Fibroblast of lung (primary cell): Measurements from ENCODE around the gene TMEM222. TPM values are rescaled to one million over a fixed set of nuclear protein-coding genes. Genes with fewer than 3 reads are reported as not detected.

ENCODE experiments used
- DNase-seq, 2 donors: peaks; one replicate each; pipeline versions ENCODE4 v3.0.0 to v3.0.0-alpha.2; 2010; ENCODE audit warnings: low read depth in 2 of 2
- H2AFZ ChIP-seq: 2 replicates; pipeline ENCODE4 v1.5.1; 2012; ENCODE audit warnings: low read length, control low read depth, inconsistent platforms
- H3K27ac ChIP-seq: 2 replicates; pipeline ENCODE4 v1.5.1; 2011; ENCODE audit warnings: low read length, control low read depth; ENCODE audit not compliant: insufficient read depth
- H3K27me3 ChIP-seq: 2 replicates; pipeline ENCODE4 v1.5.1; 2011; ENCODE audit warnings: mild to moderate bottlenecking, low read length; ENCODE audit not compliant: control insufficient read depth, insufficient read depth
- H3K36me3 ChIP-seq: 2 replicates; pipeline ENCODE4 v1.5.1; 2011; ENCODE audit warnings: low read length; ENCODE audit not compliant: control insufficient read depth, insufficient read depth
- H3K4me1 ChIP-seq: 2 replicates; pipeline ENCODE4 v1.5.1; 2011; ENCODE audit warnings: low read length; ENCODE audit not compliant: control insufficient read depth, insufficient read depth; ENCODE audit errors: extremely low read depth
- H3K4me2 ChIP-seq: 2 replicates; pipeline ENCODE4 v1.5.1; 2011; ENCODE audit warnings: low read length, control low read depth; ENCODE audit not compliant: insufficient read depth; ENCODE audit errors: extremely low read depth
- H3K4me3 ChIP-seq, 4 experiments: fragments of 200-600 bp in 1 of 4; sonication (generic) in 1 of 4; replicated peaks in 1 of 4; 2 replicates each; pipeline ENCODE4 v1.5.1; 2011 to 2016; ENCODE audit warnings: low read length in 4 of 4, low read depth in 3 of 4, mild to moderate bottlenecking in 3 of 4, control low read depth in 2 of 4, inconsistent platforms in 1 of 4, mixed read lengths in 1 of 4; ENCODE audit not compliant: insufficient read depth in 1 of 4; ENCODE audit errors: control extremely low read depth in 1 of 4
- H3K79me2 ChIP-seq: 2 replicates; pipeline ENCODE4 v1.5.1; 2012; ENCODE audit warnings: mild to moderate bottlenecking, low read length, inconsistent platforms; ENCODE audit not compliant: control insufficient read depth, insufficient read depth
- H3K9ac ChIP-seq: 2 replicates; pipeline ENCODE4 v1.5.1; 2011; ENCODE audit warnings: mild to moderate bottlenecking, low read length, control low read depth; ENCODE audit not compliant: insufficient read depth
- H3K9me3 ChIP-seq: 2 replicates; pipeline ENCODE4 v1.5.1; 2012; ENCODE audit warnings: low read depth, low read length; ENCODE audit not compliant: control insufficient read depth, insufficient read depth
- H4K20me1 ChIP-seq: 2 replicates; pipeline ENCODE4 v1.5.1; 2011; ENCODE audit warnings: low read length; ENCODE audit not compliant: control insufficient read depth, insufficient read depth; ENCODE audit errors: extremely low read depth
- EZH2 ChIP-seq: IDR thresholded peaks from 2 replicates; pipeline ENCODE4 v1.5.1; 2012; ENCODE audit warnings: low read length, control low read depth, mild to moderate bottlenecking; ENCODE audit errors: missing control alignments
- polyA plus RNA-seq, 2 donors: library from polyadenylated mRNA; depleted of rRNA in 1 of 2; stranded (reverse) in 1 of 2; unstranded in 1 of 2; fragments of >200 nt; gene quantifications; 2 replicates each; pipeline ENCODE4 v1.2.1, GENCODE V29; 2011 to 2012; ENCODE audit warnings: missing spikeins in 1 of 2
- total RNA-seq: library from RNA; depleted of rRNA; stranded (reverse); fragments of >200 nt; gene quantifications from 2 replicates; pipeline ENCODE4 v1.2.1, GENCODE V29; 2014
- TF ChIP-seq, protein P1 (sequence below), 2 donors: IDR thresholded peaks in 1 of 2; conservative IDR thresholded peaks in 1 of 2; 1 replicate in 1 of 2; 2 replicates in 1 of 2; pipeline ENCODE4 v1.5.1; 2011 to 2012; ENCODE audit warnings: low read length in 2 of 2, control low read depth in 1 of 2, inconsistent platforms in 1 of 2, low read depth in 1 of 2, mild to moderate bottlenecking in 1 of 2

Gene TMEM222
- total and polyA plus RNA-seq, 2 donors (not counting 1 experiment from before 2014, with no cell fraction given) = 21.6 to 37.1 TPM

DNA sequence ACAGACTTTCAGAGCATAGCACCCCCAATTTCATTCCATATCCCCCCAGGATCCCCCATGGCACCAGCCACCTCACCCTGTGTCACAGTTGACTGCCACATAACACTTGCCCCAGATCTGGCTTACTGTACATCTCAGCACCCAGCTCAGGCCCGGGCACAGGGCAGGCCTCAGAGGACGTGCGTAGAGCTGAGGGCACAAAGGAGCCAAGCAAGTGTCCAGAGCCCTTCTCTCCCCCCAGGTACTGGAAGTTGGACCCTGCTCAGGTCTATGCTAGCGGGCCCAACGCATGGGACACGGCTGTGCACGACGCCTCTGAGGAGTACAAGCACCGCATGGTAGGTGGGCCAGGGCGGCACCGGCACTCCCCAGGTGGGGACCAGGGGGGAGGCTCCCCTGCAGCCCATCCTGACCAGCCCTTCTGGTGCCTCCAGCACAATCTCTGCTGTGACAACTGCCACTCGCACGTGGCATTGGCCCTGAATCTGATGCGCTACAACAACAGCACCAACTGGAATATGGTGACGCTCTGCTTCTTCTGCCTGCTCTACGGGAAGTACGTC is 11.8 kb downstream of the TMEM222 start:
- DNase-seq = no peak
- Histone ChIP-seq H3K4me3 (no peak overlapping the region), H3K9ac (no peak overlapping the region), H3K27ac (no peak overlapping the region), H3K4me2 (no peak overlapping the region), H3K4me1 (no peaks in the 10 kb centered on the region), H3K79me2 (peaks cover 9% of the 10 kb centered on the region), H4K20me1 (no peaks in the 10 kb centered on the region), H3K36me3 (peaks cover 25% of the 10 kb centered on the region), H2AFZ (no peak overlapping the region), H3K9me3 (no peaks in the 10 kb centered on the region), H3K27me3 (no peaks in the 10 kb centered on the region)
- TF ChIP-seq, protein P1, sequence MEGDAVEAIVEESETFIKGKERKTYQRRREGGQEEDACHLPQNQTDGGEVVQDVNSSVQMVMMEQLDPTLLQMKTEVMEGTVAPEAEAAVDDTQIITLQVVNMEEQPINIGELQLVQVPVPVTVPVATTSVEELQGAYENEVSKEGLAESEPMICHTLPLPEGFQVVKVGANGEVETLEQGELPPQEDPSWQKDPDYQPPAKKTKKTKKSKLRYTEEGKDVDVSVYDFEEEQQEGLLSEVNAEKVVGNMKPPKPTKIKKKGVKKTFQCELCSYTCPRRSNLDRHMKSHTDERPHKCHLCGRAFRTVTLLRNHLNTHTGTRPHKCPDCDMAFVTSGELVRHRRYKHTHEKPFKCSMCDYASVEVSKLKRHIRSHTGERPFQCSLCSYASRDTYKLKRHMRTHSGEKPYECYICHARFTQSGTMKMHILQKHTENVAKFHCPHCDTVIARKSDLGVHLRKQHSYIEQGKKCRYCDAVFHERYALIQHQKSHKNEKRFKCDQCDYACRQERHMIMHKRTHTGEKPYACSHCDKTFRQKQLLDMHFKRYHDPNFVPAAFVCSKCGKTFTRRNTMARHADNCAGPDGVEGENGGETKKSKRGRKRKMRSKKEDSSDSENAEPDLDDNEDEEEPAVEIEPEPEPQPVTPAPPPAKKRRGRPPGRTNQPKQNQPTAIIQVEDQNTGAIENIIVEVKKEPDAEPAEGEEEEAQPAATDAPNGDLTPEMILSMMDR (conservative IDR thresholded peaks at IDR 0.05 in 1 of 2, IDR thresholded peaks at IDR 0.05 in 1 of 2; ENCODE audit: low read depth in 1 of 2, low read length in 2 of 2) = no peak
- no peak for TF ChIP-seq EZH2

DNA sequence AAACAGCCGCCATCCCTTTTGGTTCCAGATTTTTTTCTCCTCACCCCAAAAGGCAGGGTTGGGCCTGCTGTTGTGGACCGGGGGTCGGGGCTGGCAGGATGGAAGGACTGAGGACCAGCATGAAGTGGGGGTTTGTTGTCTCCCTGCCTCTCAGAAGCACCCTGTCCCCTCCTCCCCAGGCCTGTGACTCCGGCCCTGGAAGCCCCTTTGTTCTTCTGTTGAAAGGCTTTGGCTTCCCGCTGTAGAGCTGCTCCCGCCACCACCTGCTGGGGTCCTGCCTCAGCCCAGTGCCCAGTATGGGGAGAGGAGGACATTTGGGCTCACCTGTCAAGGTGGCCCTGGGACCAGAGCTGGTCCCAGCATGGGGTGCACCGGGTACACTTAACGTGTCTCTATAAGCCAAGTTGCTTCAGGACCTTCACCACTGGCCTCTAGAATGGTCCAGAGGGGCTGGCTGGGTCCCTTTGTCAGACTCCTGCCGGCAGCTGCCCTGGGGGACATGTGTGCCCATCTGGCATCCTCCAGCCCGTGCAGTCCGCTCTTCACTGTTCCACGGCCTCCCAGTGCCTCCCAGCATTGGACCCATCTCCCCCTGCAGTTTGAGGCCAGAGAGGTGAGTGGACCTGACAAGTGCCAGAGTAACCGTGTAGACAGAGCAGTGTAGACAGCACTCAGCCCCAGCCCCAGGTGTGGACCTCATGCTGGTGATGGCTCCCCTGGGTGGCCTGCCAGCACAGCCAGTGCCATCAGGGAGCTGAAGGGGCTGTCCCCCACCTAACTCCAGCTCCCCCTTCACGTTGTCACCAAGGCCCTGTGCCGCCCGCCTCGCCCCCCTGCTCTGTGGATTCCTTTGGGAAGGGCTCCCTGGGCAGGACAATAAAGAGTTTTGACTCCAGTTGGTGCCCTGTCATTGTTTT is 13.8 kb downstream of the TMEM222 start:
- no peaks in the 10 kb centered on the region for H3K9me3 ChIP-seq
- no peaks in the 10 kb centered on the region for H4K20me1 ChIP-seq
- H3K27me3 ChIP-seq = no peaks in the 10 kb centered on the region
- no peak overlapping the region for H2AFZ ChIP-seq
- DNase-seq = no peak
- peaks cover 25% of the 10 kb centered on the region for H3K36me3 ChIP-seq
- H3K9ac ChIP-seq = no peak overlapping the region
- no peak overlapping the region for H3K27ac ChIP-seq
- TF ChIP-seq, protein P1 (conservative IDR thresholded peaks at IDR 0.05 in 1 of 2, IDR thresholded peaks at IDR 0.05 in 1 of 2; ENCODE audit: low read depth in 1 of 2, low read length in 2 of 2) = no peak
- no peak for TF ChIP-seq EZH2
- no peak overlapping the region for H3K4me2 ChIP-seq
- no peak overlapping the region for H3K4me3 ChIP-seq
- no peaks in the 10 kb centered on the region for H3K4me1 ChIP-seq
- H3K79me2 ChIP-seq = no peaks in the 10 kb centered on the region

DNA sequence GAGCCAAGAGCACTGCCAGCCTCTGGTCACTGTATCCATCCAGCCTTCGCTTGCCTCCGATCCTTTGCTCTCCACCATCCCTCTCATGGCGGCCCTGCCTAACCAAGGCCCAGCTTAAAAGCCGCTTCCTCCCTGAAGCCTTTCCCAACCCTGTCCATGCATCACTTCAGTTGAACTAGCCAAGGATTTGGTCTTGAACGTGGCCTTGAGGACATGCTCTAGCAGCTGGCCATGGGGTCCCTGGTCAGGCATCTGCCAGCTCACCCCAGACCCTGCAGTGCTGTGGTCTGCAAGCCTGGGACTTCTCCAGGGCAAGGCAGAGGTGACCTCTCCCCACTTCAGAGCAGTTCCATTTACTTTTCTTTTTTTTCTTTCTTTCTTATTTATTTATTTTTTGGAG is 14.8 kb downstream of the TMEM222 start:
- no peak overlapping the region for H3K4me3 ChIP-seq
- H3K9ac ChIP-seq = no peak overlapping the region
- no peak for TF ChIP-seq EZH2
- TF ChIP-seq, protein P1 (conservative IDR thresholded peaks at IDR 0.05 in 1 of 2, IDR thresholded peaks at IDR 0.05 in 1 of 2; ENCODE audit: low read depth in 1 of 2, low read length in 2 of 2) = no peak
- peaks cover 6% of the 10 kb centered on the region for H3K4me1 ChIP-seq
- no peaks in the 10 kb centered on the region for H3K27me3 ChIP-seq
- H3K79me2 ChIP-seq = no peaks in the 10 kb centered on the region
- H3K4me2 ChIP-seq = no peak overlapping the region
- no peak for DNase-seq
- H3K27ac ChIP-seq = no peak overlapping the region
- H3K9me3 ChIP-seq = no peaks in the 10 kb centered on the region
- no peak overlapping the region for H2AFZ ChIP-seq
- peaks cover 25% of the 10 kb centered on the region for H3K36me3 ChIP-seq
- no peaks in the 10 kb centered on the region for H4K20me1 ChIP-seq
